NCI-H2196 treated with DMSO at 0.1 percent for 48 hours (cell line): ENCODE measurements around the gene PHIP.

Experiments
- DNase-seq: peaks from one replicate; lab custom pipeline; 2025; ENCODE audit not compliant: unreplicated experiment; lab: John Stamatoyannopoulos, UW

Gene PHIP

GRCh38 chr6:79011940-79012339, 66.1 kb downstream of the PHIP start:
- no peak for DNase-seq

- DNase-seq, result no peak
Measured at GRCh38 chr6:79010422-79010821, 67.6 kb downstream of the PHIP start.

- DNase-seq, result no peak
Measured at GRCh38 chr6:79009819-79010218, 68.2 kb downstream of the PHIP start.

GRCh38 chr6:79005497-79005896, 72.6 kb downstream of the PHIP start:
- DNase-seq, result no peak

GRCh38 chr6:79005024-79005423, 73.0 kb downstream of the PHIP start:
- no peak for DNase-seq

- no peak for DNase-seq
Measured at GRCh38 chr6:79004239-79004638, 73.8 kb downstream of the PHIP start.

GRCh38 chr6:79001415-79001814, 76.6 kb downstream of the PHIP start:
- DNase-seq, result no peak

GRCh38 chr6:78999737-79000136, 78.3 kb downstream of the PHIP start:
- DNase-seq, result no peak

- DNase-seq, result no peak
Measured at GRCh38 chr6:78995946-78996345, 82.1 kb downstream of the PHIP start.

GRCh38 chr6:78995346-78995745, 82.7 kb downstream of the PHIP start:
- DNase-seq, result no peak

- no peak for DNase-seq
Measured at GRCh38 chr6:78993955-78994354, 84.1 kb downstream of the PHIP start.

GRCh38 chr6:78989191-78989590, 88.9 kb downstream of the PHIP start:
- DNase-seq, result no peak

- no peak for DNase-seq
Measured at GRCh38 chr6:78986161-78986560, 91.9 kb downstream of the PHIP start.

- DNase-seq, result no peak
Measured at GRCh38 chr6:78984225-78984950, 93.7 kb downstream of the PHIP start.

GRCh38 chr6:78967191-78967590, 110.9 kb downstream of the PHIP start:
- DNase-seq, result no peak

GRCh38 chr6:78966542-78966941, 111.5 kb downstream of the PHIP start:
- no peak for DNase-seq

- DNase-seq, result no peak
Measured at GRCh38 chr6:78962448-78962847, 115.6 kb downstream of the PHIP start.

GRCh38 chr6:78954740-78955139, 123.3 kb downstream of the PHIP start:
- DNase-seq, result no peak

GRCh38 chr6:78953798-78954197, 124.3 kb downstream of the PHIP start:
- DNase-seq, result no peak

- no peak for DNase-seq
Measured at GRCh38 chr6:78952362-78952761, 125.7 kb downstream of the PHIP start.

- no peak for DNase-seq
Measured at GRCh38 chr6:78948785-78949184, 129.3 kb downstream of the PHIP start.

GRCh38 chr6:78947962-78948361, 130.1 kb downstream of the PHIP start:
- no peak for DNase-seq

GRCh38 chr6:78947529-78947928, 130.5 kb downstream of the PHIP start:
- no peak for DNase-seq
